ENCODE measurements around the gene PRPF8. TPM values are rescaled to one million over a fixed set of nuclear protein-coding genes. Genes with fewer than 3 reads are reported as not detected.
A peak's percentile ranks its signal among the peaks of the same experiment; 100 is the strongest.

PRPF8 gene
- total RNA-seq (2014; rRNA removed; shearing (Covaris generic)) (231 and 246 TPM in 2 replicates), polyA plus RNA-seq (2016; fragmentation: Nextera tagmentation; extraction: Ambion mirVana) (175 and 178 TPM in 2 replicates)
- long read RNA-seq, partial matches to known transcripts, result 5 of 7 reads
- long read RNA-seq, other reads (novel, unspliced or antisense), result 2 of 7 reads

DNA sequence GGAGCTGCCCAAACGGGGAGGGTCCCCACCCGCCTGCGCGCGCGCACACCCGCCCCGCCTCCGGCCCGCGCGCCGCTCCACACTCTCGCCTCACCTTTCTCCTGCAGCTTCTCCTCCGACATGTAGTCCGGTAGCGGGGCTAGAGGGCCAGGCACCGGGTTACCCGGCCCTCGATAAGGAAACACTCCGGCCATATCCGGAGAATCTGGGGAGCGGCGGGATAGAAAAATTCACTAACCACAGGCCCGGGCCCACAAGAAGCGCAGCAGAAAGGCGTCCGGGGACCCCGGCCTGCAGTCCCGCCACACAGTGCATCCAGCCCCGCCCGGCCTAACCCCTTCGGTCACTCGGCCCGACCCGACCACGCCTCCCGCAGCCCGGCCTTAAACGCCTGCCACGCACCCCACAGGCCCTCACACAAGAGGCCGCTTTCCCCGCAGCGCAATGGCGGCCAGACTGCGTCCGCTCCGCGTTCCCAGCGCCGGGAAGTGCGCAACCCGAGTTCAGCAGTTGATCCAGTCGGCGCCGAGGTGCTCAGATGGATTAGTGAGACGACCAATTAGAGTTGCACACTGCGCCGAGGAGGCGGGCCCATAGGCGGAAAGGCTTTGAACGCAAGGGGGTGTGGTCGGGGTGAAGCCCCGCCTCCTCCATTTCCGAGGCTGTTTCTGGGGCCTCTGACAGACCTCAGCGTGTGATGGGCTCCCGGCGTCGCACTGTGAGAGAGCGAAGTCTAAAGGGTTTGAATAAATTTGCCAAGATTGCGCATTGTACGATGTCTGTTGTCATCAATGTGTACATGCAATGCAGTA is at the start of gene PRPF8:
TSS of gene PRPF8 (minus strand) at position 490 of the 812 bp plus-strand sequence. CDS start at position 194, 296 bp downstream.
- H3K4me1 ChIP-seq (ENCODE audit: insufficient read depth), result peaks cover 5% of the 10 kb centered on the region
- peaks cover 37% of the 10 kb centered on the region for H3K79me2 ChIP-seq (replicated peaks; ENCODE audit: insufficient read depth)
- peaks cover 7% of the 10 kb centered on the region; the same call in 1 of the 2 replicates for H3F3A ChIP-seq (replicated peaks; ENCODE audit: low read depth)
- Mint-ChIP-seq H3K27ac (peak within 1 kb of the TSS; percentile 96), H3K4me1 (peaks cover 10% of the 10 kb centered on the region; the same call in 2 of the 3 replicates), H3K27me3 (ENCODE audit: insufficient read depth, low read depth, poor library complexity) (peaks cover 15% of the 10 kb centered on the region), H3K36me3 (ENCODE audit: low read depth) (peaks cover 54% of the 10 kb centered on the region), H3K4me3 (peak within 1 kb of the TSS; percentile 96), H3K9me3 (peaks cover 9% of the 10 kb centered on the region; the same call in 2 of the 3 replicates)
- peaks cover 39% of the 10 kb centered on the region for H3K36me3 ChIP-seq (ENCODE audit: insufficient read depth)
- H2AFZ ChIP-seq, result peak within 1 kb of the TSS; percentile 56; the same call in 1 of the 2 replicates
- DNase-seq (ENCODE audit: low spot score) (peak; percentile 98), ATAC-seq (peak; percentile 98)
- H3K4me2 ChIP-seq, result peak within 1 kb of the TSS; percentile 97
- TF ChIP-seq POLR2AphosphoS5 (IDR thresholded peaks at IDR 0.05; ENCODE audit: low read depth) (peak; percentile 92), ZNF114 (CRISPR knock-in tag; IDR thresholded peaks at IDR 0.05) (no peak), NANOG (IDR thresholded peaks at IDR 0.05; ENCODE audit: borderline replicate concordance) (no peak), CREB1 (CRISPR knock-in tag; IDR thresholded peaks at IDR 0.05; ENCODE audit: low read depth) (peak; percentile 70), STAT1 (IDR thresholded peaks at IDR 0.05; ENCODE audit: unreplicated experiment) (no peak), ZNF331 (CRISPR knock-in tag; IDR thresholded peaks at IDR 0.05; ENCODE audit: low read depth) (no peak), JUNB (IDR thresholded peaks at IDR 0.05; ENCODE audit: unreplicated experiment) (no peak), REST (IDR thresholded peaks at IDR 0.05; ENCODE audit: unreplicated experiment) (no peak), CTCF (conservative IDR thresholded peaks at IDR 0.05; ENCODE audit: low read depth in 2 of 2) (no peak)
- TF ChIP-seq, protein P1, sequence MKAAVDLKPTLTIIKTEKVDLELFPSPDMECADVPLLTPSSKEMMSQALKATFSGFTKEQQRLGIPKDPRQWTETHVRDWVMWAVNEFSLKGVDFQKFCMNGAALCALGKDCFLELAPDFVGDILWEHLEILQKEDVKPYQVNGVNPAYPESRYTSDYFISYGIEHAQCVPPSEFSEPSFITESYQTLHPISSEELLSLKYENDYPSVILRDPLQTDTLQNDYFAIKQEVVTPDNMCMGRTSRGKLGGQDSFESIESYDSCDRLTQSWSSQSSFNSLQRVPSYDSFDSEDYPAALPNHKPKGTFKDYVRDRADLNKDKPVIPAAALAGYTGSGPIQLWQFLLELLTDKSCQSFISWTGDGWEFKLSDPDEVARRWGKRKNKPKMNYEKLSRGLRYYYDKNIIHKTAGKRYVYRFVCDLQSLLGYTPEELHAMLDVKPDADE (IDR thresholded peaks at IDR 0.05), result no peak
- TF ChIP-seq, protein P2, sequence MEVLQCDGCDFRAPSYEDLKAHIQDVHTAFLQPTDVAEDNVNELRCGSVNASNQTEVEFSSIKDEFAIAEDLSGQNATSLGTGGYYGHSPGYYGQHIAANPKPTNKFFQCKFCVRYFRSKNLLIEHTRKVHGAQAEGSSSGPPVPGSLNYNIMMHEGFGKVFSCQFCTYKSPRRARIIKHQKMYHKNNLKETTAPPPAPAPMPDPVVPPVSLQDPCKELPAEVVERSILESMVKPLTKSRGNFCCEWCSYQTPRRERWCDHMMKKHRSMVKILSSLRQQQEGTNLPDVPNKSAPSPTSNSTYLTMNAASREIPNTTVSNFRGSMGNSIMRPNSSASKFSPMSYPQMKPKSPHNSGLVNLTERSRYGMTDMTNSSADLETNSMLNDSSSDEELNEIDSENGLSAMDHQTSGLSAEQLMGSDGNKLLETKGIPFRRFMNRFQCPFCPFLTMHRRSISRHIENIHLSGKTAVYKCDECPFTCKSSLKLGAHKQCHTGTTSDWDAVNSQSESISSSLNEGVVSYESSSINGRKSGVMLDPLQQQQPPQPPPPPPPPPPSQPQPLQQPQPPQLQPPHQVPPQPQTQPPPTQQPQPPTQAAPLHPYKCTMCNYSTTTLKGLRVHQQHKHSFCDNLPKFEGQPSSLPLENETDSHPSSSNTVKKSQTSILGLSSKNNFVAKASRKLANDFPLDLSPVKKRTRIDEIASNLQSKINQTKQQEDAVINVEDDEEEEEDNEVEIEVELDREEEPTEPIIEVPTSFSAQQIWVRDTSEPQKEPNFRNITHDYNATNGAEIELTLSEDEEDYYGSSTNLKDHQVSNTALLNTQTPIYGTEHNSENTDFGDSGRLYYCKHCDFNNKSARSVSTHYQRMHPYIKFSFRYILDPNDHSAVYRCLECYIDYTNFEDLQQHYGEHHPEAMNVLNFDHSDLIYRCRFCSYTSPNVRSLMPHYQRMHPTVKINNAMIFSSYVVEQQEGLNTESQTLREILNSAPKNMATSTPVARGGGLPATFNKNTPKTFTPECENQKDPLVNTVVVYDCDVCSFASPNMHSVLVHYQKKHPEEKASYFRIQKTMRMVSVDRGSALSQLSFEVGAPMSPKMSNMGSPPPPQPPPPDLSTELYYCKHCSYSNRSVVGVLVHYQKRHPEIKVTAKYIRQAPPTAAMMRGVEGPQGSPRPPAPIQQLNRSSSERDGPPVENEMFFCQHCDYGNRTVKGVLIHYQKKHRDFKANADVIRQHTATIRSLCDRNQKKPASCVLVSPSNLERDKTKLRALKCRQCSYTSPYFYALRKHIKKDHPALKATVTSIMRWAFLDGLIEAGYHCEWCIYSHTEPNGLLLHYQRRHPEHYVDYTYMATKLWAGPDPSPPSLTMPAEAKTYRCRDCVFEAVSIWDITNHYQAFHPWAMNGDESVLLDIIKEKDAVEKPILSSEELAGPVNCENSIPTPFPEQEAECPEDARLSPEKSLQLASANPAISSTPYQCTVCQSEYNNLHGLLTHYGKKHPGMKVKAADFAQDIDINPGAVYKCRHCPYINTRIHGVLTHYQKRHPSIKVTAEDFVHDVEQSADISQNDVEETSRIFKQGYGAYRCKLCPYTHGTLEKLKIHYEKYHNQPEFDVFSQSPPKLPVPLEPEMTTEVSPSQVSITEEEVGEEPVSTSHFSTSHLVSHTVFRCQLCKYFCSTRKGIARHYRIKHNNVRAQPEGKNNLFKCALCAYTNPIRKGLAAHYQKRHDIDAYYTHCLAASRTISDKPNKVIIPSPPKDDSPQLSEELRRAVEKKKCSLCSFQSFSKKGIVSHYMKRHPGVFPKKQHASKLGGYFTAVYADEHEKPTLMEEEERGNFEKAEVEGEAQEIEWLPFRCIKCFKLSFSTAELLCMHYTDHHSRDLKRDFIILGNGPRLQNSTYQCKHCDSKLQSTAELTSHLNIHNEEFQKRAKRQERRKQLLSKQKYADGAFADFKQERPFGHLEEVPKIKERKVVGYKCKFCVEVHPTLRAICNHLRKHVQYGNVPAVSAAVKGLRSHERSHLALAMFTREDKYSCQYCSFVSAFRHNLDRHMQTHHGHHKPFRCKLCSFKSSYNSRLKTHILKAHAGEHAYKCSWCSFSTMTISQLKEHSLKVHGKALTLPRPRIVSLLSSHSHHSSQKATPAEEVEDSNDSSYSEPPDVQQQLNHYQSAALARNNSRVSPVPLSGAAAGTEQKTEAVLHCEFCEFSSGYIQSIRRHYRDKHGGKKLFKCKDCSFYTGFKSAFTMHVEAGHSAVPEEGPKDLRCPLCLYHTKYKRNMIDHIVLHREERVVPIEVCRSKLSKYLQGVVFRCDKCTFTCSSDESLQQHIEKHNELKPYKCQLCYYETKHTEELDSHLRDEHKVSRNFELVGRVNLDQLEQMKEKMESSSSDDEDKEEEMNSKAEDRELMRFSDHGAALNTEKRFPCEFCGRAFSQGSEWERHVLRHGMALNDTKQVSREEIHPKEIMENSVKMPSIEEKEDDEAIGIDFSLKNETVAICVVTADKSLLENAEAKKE (CRISPR knock-in tag; IDR thresholded peaks at IDR 0.05), result no peak
- peaks cover 28% of the 10 kb centered on the region for H4K20me1 ChIP-seq (replicated peaks; ENCODE audit: insufficient read depth)
- H3K27me3 ChIP-seq (ENCODE audit: insufficient read depth), result no peaks in the 10 kb centered on the region
- no peaks in the 10 kb centered on the region for H3K9me2 ChIP-seq (ENCODE audit: insufficient read depth)
- peak within 1 kb of the TSS; percentile 12 for H3K27ac ChIP-seq (ENCODE audit: low read depth)
- peak within 1 kb of the TSS; percentile 86 for H3K4me3 ChIP-seq
